B cell (primary cell): ENCODE data around the gene QSOX2. TPM values are rescaled to one million over a fixed set of nuclear protein-coding genes. Genes with fewer than 3 reads are reported as not detected.

Experiments
- ATAC-seq: fragments of 200-7000 bp; cut with Tn5 transposase; one replicate; pipeline ENCODE4 v1.10.0; 2021; ENCODE audit warnings: low read depth, mild to moderate bottlenecking, moderate number of reproducible peaks, moderate library complexity
- CTCF ChIA-PET: fragments of 350-600 bp; sonication (Branson Sonifier 250); formaldehyde crosslinking; loops from one replicate; lab custom pipeline; 2021; ENCODE audit warnings: antibody characterized with exemption, inconsistent platforms; lab: Charles Lee
- POLR2A ChIA-PET: fragments of 350-600 bp; sonication (Branson Sonifier 250); formaldehyde crosslinking; loops from one replicate; lab custom pipeline; 2021; ENCODE audit warnings: antibody characterized with exemption; lab: Charles Lee
- DNase-seq: peaks from one replicate; pipeline ENCODE4 v3.0.0; 2013
- H2AFZ ChIP-seq: 2 replicates; pipeline ENCODE4 v1.6.1; 2012; ENCODE audit warnings: mild to moderate bottlenecking, low read depth, low read length; ENCODE audit not compliant: insufficient read depth, poor library complexity, severe bottlenecking
- H3K27ac ChIP-seq, 2 donors: 1 replicate in 1 of 2; 2 replicates in 1 of 2; pipeline ENCODE4 v1.5.1; 2012 to 2013; ENCODE audit warnings: low read length in 2 of 2, mild to moderate bottlenecking in 2 of 2, moderate library complexity in 1 of 2
- H3K27me3 ChIP-seq, 4 experiments: fragments of 200-600 bp in 1 of 4; sonication (generic) in 1 of 4; replicated peaks in 1 of 4; 1 replicate in 2 of 4; 2 replicates in 2 of 4; pipeline versions ENCODE4 v1.6.1 to v1.7.0; 2013 to 2016; ENCODE audit warnings: low read length in 3 of 4, mild to moderate bottlenecking in 2 of 4, mixed read lengths in 1 of 4, moderate library complexity in 1 of 4; ENCODE audit not compliant: insufficient read depth in 4 of 4, control insufficient read depth in 3 of 4; ENCODE audit errors: control extremely low read depth in 1 of 4
- H3K36me3 ChIP-seq, 2 experiments: replicated peaks in 1 of 2; 1 replicate in 1 of 2; 2 replicates in 1 of 2; pipeline versions ENCODE4 v1.6.1 to v1.7.1; 2013; ENCODE audit warnings: low read length in 1 of 2; ENCODE audit not compliant: insufficient read depth in 2 of 2, control insufficient read depth in 1 of 2; ENCODE audit errors: control extremely low read depth in 1 of 2, extremely low read depth in 1 of 2
- H3K4me1 ChIP-seq, 2 donors: fragments of 200-600 bp in 1 of 2; sonication (generic) in 1 of 2; 1 replicate in 1 of 2; 2 replicates in 1 of 2; pipeline versions ENCODE4 v1.5.1 to v1.6.1; 2013 to 2017; ENCODE audit warnings: low read length in 2 of 2; ENCODE audit not compliant: control insufficient read depth in 2 of 2, insufficient read depth in 2 of 2
- H3K4me2 ChIP-seq: replicated peaks from 2 replicates; pipeline ENCODE3; 2012; ENCODE audit warnings: mild to moderate bottlenecking, low read depth, low read length; ENCODE audit not compliant: poor library complexity, severe bottlenecking
- H3K4me3 ChIP-seq, 5 experiments: fragments of 200-600 bp in 1 of 5; sonication (generic) in 1 of 5; 1 replicate in 3 of 5; 2 replicates in 2 of 5; pipeline versions ENCODE4 v1.5.1 to v1.7.0; 2011 to 2016; ENCODE audit warnings: low read length in 4 of 5, mild to moderate bottlenecking in 4 of 5, low read depth in 2 of 5, control low read depth in 1 of 5, moderate library complexity in 1 of 5; ENCODE audit not compliant: insufficient read depth in 1 of 5; ENCODE audit errors: control extremely low read depth in 1 of 5, extremely low read depth in 1 of 5
- H3K79me2 ChIP-seq: fragments of 200-600 bp; sonication (generic); one replicate; pipeline ENCODE4 v1.6.0; 2016; ENCODE audit warnings: low read length; ENCODE audit not compliant: control insufficient read depth, insufficient read depth
- H3K9ac ChIP-seq: fragments of 200-600 bp; sonication (generic); 2 replicates; pipeline ENCODE4 v1.6.1; 2017; ENCODE audit warnings: mild to moderate bottlenecking, low read length, moderate library complexity
- H3K9me3 ChIP-seq, 3 donors: one replicate each; pipeline versions ENCODE4 v1.6.1 to v1.7.1; 2013; ENCODE audit warnings: low read length in 2 of 3; ENCODE audit not compliant: control insufficient read depth in 2 of 3, insufficient read depth in 1 of 3; ENCODE audit errors: control extremely low read depth in 1 of 3
- H4K20me1 ChIP-seq: 2 replicates; pipeline ENCODE4 v1.6.0; 2012; ENCODE audit warnings: mild to moderate bottlenecking, low read length; ENCODE audit not compliant: insufficient read depth, control insufficient read depth, poor library complexity, severe bottlenecking
- H3K27ac Mint-ChIP-seq: one replicate; pipeline ENCODE4 v1.8.0; 2021; ENCODE audit warnings: mixed read lengths
- H3K27me3 Mint-ChIP-seq: one replicate; pipeline ENCODE4 v1.8.0; 2021; ENCODE audit warnings: mixed read lengths
- H3K4me1 Mint-ChIP-seq: one replicate; pipeline ENCODE4 v1.8.0; 2021; ENCODE audit warnings: mixed read lengths
- H3K4me3 Mint-ChIP-seq: one replicate; pipeline ENCODE4 v1.8.0; 2021; ENCODE audit warnings: mixed read lengths
- H3K9me3 Mint-ChIP-seq: one replicate; pipeline ENCODE4 v1.8.0; 2022; ENCODE audit warnings: mixed read lengths; ENCODE audit not compliant: insufficient read depth
- EZH2 ChIP-seq: IDR thresholded peaks from 2 replicates; pipeline ENCODE4 v1.6.1; 2012; ENCODE audit warnings: borderline replicate concordance, low read depth, mild to moderate bottlenecking, moderate library complexity, low read length; ENCODE audit not compliant: insufficient read depth, poor library complexity, severe bottlenecking
- WGBS: methylation state at CpG from one replicate; pipeline ENCODE4 v1.1.5; 2013; ENCODE audit warnings: missing lambda C conversion rate; ENCODE audit not compliant: insufficient coverage; 5-methylcytosine and 5-hydroxymethylcytosine counted together
- intact Hi-C: fragments of 100-400 bp; cut with micrococcal nuclease; formaldehyde crosslinking; loops from one replicate; pipeline ENCODE4 v1.10.0; 2022
- polyA plus RNA-seq: library from polyadenylated mRNA; depleted of rRNA; stranded (reverse); fragments of >200 nt; gene quantifications from 2 replicates; pipeline ENCODE4 v1.2.3, GENCODE V29; 2012
- total RNA-seq, 2 donors: library from RNA; stranded (reverse); fragments of 120-200 nt in 1 of 2; gene quantifications; 1 replicate in 1 of 2; 2 replicates in 1 of 2; pipeline versions ENCODE4 v1.2.3 to v1.2.4, GENCODE V29; 2013 to 2022
- TF ChIP-seq, protein P1 (sequence below): fragments of 200-600 bp; IDR thresholded peaks from one replicate; pipeline ENCODE4 v1.8.0; 2022; ENCODE audit warnings: antibody characterized with exemption, mild to moderate bottlenecking

QSOX2 gene
- total and polyA plus RNA-seq, 2 donors (not counting 1 experiment from before 2014, with no cell fraction given), result 62.9 to 139 TPM

DNA sequence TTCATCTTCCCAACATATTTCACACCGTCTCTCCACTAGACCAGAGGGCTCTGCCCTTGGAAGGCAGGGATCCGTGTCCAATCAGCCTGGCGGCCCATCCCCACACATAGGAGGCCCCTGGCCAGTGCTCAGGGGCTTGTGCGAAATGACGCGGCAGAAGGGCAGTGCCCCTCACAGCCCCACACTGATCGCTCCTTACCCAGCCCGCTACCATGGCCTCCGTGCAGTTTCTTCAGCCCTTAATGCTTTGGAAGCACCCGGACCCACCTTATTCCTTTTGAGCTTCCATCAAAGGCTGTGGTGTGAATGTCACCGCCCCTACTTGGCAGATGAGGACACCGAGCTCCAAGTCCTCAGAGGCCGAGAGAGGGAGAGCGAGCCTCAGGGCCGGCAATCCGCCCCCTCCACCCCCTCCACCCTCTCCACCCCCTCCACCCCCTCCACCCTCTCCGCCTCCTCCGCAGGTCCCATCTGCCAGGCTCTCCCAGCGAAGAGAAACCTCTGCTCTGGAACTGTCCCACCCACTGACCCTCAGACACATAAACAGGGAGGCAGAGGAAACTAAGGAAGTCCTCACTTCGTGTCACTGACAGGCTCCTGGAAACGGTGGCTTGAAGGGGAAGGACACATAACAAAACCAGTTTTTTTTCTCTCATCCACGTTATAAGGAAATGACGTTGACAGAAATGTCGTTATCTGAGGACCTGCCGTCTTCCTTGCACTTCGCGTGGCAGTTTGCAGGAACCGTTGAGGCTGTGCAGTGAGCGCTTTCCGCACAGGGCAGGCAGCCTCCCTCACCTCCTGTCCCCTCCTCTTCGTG, 13.9 kb downstream of the QSOX2 start:
- H3K9ac ChIP-seq, result no peak overlapping the region
- no peaks in the 10 kb centered on the region for H3K9me3 ChIP-seq
- ChIA-PET CTCF (interaction anchor here (0.9 to 1.0 kb wide), 2 partner anchors 8 to 61 kb away, joined by 3 read pairs; no protein-coding TSS in a partner anchor), POLR2A (no interaction called here)
- H3K27ac ChIP-seq, result no peak overlapping the region
- H3K4me3 ChIP-seq, result no peak overlapping the region
- Mint-ChIP-seq H3K9me3 (no peaks in the 10 kb centered on the region), H3K27ac (peak overlapping the region; percentile 65), H3K27me3 (no peaks in the 10 kb centered on the region), H3K4me3 (peak overlapping the region; percentile 67), H3K4me1 (peaks cover 87% of the 10 kb centered on the region)
- H3K4me2 ChIP-seq, result peak overlapping the region; percentile 26
- TF ChIP-seq, protein P1, sequence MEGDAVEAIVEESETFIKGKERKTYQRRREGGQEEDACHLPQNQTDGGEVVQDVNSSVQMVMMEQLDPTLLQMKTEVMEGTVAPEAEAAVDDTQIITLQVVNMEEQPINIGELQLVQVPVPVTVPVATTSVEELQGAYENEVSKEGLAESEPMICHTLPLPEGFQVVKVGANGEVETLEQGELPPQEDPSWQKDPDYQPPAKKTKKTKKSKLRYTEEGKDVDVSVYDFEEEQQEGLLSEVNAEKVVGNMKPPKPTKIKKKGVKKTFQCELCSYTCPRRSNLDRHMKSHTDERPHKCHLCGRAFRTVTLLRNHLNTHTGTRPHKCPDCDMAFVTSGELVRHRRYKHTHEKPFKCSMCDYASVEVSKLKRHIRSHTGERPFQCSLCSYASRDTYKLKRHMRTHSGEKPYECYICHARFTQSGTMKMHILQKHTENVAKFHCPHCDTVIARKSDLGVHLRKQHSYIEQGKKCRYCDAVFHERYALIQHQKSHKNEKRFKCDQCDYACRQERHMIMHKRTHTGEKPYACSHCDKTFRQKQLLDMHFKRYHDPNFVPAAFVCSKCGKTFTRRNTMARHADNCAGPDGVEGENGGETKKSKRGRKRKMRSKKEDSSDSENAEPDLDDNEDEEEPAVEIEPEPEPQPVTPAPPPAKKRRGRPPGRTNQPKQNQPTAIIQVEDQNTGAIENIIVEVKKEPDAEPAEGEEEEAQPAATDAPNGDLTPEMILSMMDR, result no peak
- no peak for TF ChIP-seq EZH2
- H3K36me3 ChIP-seq, result peaks cover 0 to 65% of the 10 kb centered on the region in 2 experiments
- H3K79me2 ChIP-seq, result peaks cover 100% of the 10 kb centered on the region
- H3K27me3 ChIP-seq, result no peaks in the 10 kb centered on the region
- ATAC-seq (peak; percentile 19), DNase-seq (peak; percentile 43)
- peaks cover 30 to 69% of the 10 kb centered on the region in 2 donors for H3K4me1 ChIP-seq
- H4K20me1 ChIP-seq, result peaks cover 88% of the 10 kb centered on the region
- 69% methylated on average over 23 of the region's 31 CpGs for WGBS
- intact Hi-C loops, result no loop called here
- H2AFZ ChIP-seq, result no peak overlapping the region

DNA sequence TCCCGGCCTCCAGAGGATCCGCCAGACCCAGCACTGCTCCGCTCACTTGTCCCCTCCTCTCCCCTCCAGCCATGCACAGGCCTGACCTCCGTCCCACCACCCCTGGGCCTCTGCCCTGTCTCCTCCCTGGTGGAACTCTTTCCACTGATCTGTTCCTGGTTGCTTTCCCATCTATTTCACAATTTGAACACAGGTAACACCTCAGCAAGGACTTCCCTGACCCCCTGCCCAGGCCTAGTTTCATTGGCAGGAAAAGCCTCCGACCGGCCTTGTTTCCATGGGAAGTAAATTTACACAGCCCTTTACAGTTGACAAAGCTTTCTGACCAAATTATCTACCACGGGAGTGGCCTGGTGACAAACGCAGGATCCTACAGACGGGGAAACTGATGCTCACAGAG, 14.8 kb downstream of the QSOX2 start:
- peaks cover 88% of the 10 kb centered on the region for H4K20me1 ChIP-seq
- 98% methylated on average over 9 of the region's 9 CpGs for WGBS
- H3K27ac Mint-ChIP-seq, result peak overlapping the region; percentile 32
- H3K9me3 Mint-ChIP-seq, result no peaks in the 10 kb centered on the region
- H3K27ac ChIP-seq, result no peak overlapping the region
- peaks cover 100% of the 10 kb centered on the region for H3K79me2 ChIP-seq
- intact Hi-C loops, result no loop called here
- peaks cover 90% of the 10 kb centered on the region for H3K4me1 Mint-ChIP-seq
- H3K9ac ChIP-seq, result no peak overlapping the region
- CTCF ChIA-PET, result interaction anchor here (0.7 to 1.0 kb wide), 4 partner anchors 8 to 624 kb away, joined by 3 read pairs; no protein-coding TSS in a partner anchor
- no peaks in the 10 kb centered on the region for H3K27me3 Mint-ChIP-seq
- H3K4me3 Mint-ChIP-seq, result peak overlapping the region; percentile 23
- H3K4me1 ChIP-seq, result peaks cover 39 to 75% of the 10 kb centered on the region in 2 donors
- H2AFZ ChIP-seq, result no peak overlapping the region
- no peaks in the 10 kb centered on the region for H3K27me3 ChIP-seq
- peaks cover 0 to 4% (median 0%) of the 10 kb centered on the region in 3 donors for H3K9me3 ChIP-seq
- DNase-seq (no peak), ATAC-seq (no peak)
- peaks cover 0 to 63% of the 10 kb centered on the region in 2 experiments for H3K36me3 ChIP-seq
- POLR2A ChIA-PET, result no interaction called here
- H3K4me3 ChIP-seq, result no peak overlapping the region
- no peak for TF ChIP-seq EZH2
- TF ChIP-seq, protein P1, result no peak
- no peak overlapping the region for H3K4me2 ChIP-seq
